ENCODE results near the gene STK16.
A peak's percentile ranks its signal among the peaks of the same experiment; 100 is the strongest.

STK16 gene

GRCh38 chr2:219289195-219289536, 43.9 kb downstream of the STK16 start:
- DNase-seq (ENCODE audit: low spot score), result no peak

GRCh38 chr2:219289537-219290361, 44.5 kb downstream of the STK16 start:
- DNase-seq (ENCODE audit: low spot score), result no peak

GRCh38 chr2:219290381-219291171, 45.3 kb downstream of the STK16 start:
- DNase-seq (ENCODE audit: low spot score), result no peak

GRCh38 chr2:219291394-219291793, 46.1 kb downstream of the STK16 start:
- DNase-seq (ENCODE audit: low spot score), result no peak

- no peak for DNase-seq (ENCODE audit: low spot score)
Measured at GRCh38 chr2:219291910-219292490, 46.7 kb downstream of the STK16 start.

GRCh38 chr2:219292616-219293015, 47.3 kb downstream of the STK16 start:
- no peak for DNase-seq (ENCODE audit: low spot score)

GRCh38 chr2:219293736-219294231, 48.5 kb downstream of the STK16 start:
- no peak for DNase-seq (ENCODE audit: low spot score)

GRCh38 chr2:219294356-219295351, 49.4 kb downstream of the STK16 start:
- peak; percentile 92 for DNase-seq (ENCODE audit: low spot score)

GRCh38 chr2:219296142-219296541, 50.9 kb downstream of the STK16 start:
- DNase-seq (ENCODE audit: low spot score), result peak; percentile 43

- DNase-seq (ENCODE audit: low spot score), result peak; percentile 31
Measured at GRCh38 chr2:219296631-219297391, 51.5 kb downstream of the STK16 start.

- DNase-seq (ENCODE audit: low spot score), result no peak
Measured at GRCh38 chr2:219297766-219298456, 52.6 kb downstream of the STK16 start.

- peak; percentile 91 for DNase-seq (ENCODE audit: low spot score)
Measured at GRCh38 chr2:219298759-219299371, 53.6 kb downstream of the STK16 start.

GRCh38 chr2:219299372-219299760, 54.1 kb downstream of the STK16 start:
- no peak for DNase-seq (ENCODE audit: low spot score)

All from ecto neural progenitor cell (in vitro differentiated cells).